Motor neuron (in vitro differentiated cells): ENCODE results near the gene C5orf34. TPM values are rescaled to one million over a fixed set of nuclear protein-coding genes. Genes with fewer than 3 reads are reported as not detected.
"Not testable (repeated sequence)": the region's sequence is repeated elsewhere in the genome, so short reads cannot be mapped to it uniquely, and the experiment has no call there.

Source experiments
- ATAC-seq, 8 experiments: fragments of 200-7000 bp; cut with Tn5 transposase; replicated peaks in 6 of 8; 2 replicates each; pipeline ENCODE4 v1.8.0; 2021; ENCODE audit warnings: mild to moderate bottlenecking in 8 of 8, moderate library complexity in 8 of 8
- H3K27ac ChIP-seq, 2 donors: fragments of 250-450 bp; sonication (Bioruptor Pico); 2 replicates each; pipeline ENCODE4 v1.9.0; 2021; ENCODE audit warnings: antibody characterized with exemption in 2 of 2, mild to moderate bottlenecking in 2 of 2, moderate library complexity in 1 of 2
- H3K4me1 ChIP-seq, 2 donors: fragments of 250-450 bp; sonication (Bioruptor Pico); replicated peaks in 1 of 2; 2 replicates each; pipeline ENCODE4 v1.6.1; 2021; ENCODE audit warnings: antibody characterized with exemption in 2 of 2, mild to moderate bottlenecking in 2 of 2, moderate library complexity in 1 of 2
- H3K4me3 ChIP-seq, 5 donors: fragments of 250-450 bp; sonication (Bioruptor Pico); 2 replicates each; pipeline ENCODE4 v1.9.0; 2021; ENCODE audit warnings: antibody characterized with exemption in 5 of 5, mild to moderate bottlenecking in 5 of 5, moderate library complexity in 4 of 5
- WGBS, 10 experiments: fragments of 450-650 bp; shearing (Covaris generic); methylation state at CpG; one replicate each; pipeline ENCODE4 v1.0.0; 2022; 5-methylcytosine and 5-hydroxymethylcytosine counted together
- in situ Hi-C, 9 experiments: fragments of 400-800 bp; cut with MboI; loops; one replicate each; pipeline ENCODE4 v1.15.0; 2021; ENCODE audit warnings: low sequenced_read_pairs in 9 of 9, low pct_unique_long_range_greater_than_20kb in 2 of 9; ENCODE audit not compliant: unreplicated experiment in 9 of 9
- total RNA-seq, 8 experiments: library from RNA; unstranded; fragments of 300-600 nt; gene quantifications; 2 replicates each; pipeline versions ENCODE4 v1.2.3 to v1.2.4, GENCODE V29; 2022

Gene C5orf34
- total RNA-seq, 8 experiments from 2014 or later, result 2.2 to 19.0 (median 6.3) TPM

DNA sequence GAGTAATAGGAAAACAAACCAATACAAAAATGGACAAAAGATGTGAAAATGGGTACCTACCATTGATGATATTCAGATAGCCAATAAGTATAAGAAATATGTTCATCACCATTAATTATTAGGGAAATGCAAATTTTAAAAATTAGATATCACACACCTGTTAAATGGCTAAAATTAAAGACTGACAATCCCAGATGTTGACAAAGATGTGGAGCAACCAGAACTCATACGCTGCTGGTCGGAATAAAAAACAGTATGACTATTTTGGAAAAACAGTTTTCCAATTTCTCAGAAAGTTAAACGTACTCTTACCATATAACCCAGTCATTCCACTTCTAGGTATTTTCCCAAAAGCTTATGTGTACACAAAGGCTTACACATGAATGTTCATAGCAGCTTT is 58.4 kb downstream of the C5orf34 start:
- ATAC-seq, result no peak
- WGBS, 10 experiments, result 79 to 100% (median 96%) methylated on average over 1 to 3 of the region's 3 CpGs; no CpG with 5 or more reads in 1 of the 10 experiments
- Histone ChIP-seq H3K4me3 (no peak overlapping the region), H3K27ac (no peak overlapping the region), H3K4me1 (no peaks in the 10 kb centered on the region)
- in situ Hi-C loops, result no loop called here

GRCh38 chr5:43441575-43441974 is 73.4 kb downstream of the C5orf34 start:
- ATAC-seq, result not testable (repeated sequence)

DNA sequence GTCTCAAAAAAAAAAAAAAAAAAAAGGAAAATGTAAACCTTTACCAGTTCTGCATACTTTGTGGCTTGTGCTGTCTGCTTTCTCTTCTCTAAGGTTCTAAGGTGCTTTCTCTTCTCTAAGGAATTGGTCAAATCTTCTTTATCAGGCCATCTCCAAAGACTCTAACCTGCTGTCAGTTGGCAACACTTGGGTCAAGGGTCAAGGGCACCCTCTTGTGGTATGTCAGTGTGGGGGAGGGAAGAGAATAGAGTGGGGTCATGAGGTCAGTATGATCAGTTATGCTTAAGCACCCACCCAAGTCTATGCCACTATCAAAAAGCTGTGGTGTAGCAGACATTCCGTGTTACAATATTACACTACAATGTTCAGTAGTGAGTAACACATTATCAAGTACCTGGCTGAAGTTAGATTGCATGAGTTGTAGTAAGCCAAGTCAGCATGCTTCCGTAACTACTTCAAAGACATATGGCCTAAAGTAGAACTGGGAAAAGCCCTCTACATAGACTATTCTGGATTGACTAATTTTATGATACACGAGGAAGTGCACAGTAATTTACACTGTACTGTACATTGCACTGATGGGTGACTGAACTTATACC is 77.8 kb downstream of the C5orf34 start:
- ATAC-seq, result no peak
- 79 to 100% (median 94%) methylated on average over 1 to 3 of the region's 3 CpGs; no CpG with 5 or more reads in 1 of the 10 experiments for WGBS, 10 experiments
- Histone ChIP-seq H3K27ac (no peak overlapping the region), H3K4me3 (no peak overlapping the region), H3K4me1 (no peaks in the 10 kb centered on the region)
- in situ Hi-C loops, result no loop called here

More at GRCh38 chr5:43441575-43441974, 73.4 kb downstream of the C5orf34 start:
- in situ Hi-C loops, H3K4me3 ChIP-seq, H3K4me1 ChIP-seq, H3K27ac ChIP-seq: not testable (repeated sequence)

Other genes with a start within 250 kb of the C5orf34 start
- 100 to 1,000 TPM in 5 of 8 experiments, 10 to 100 TPM in 3; 65.3 to 323 (median 207) TPM for gene HMGCS1, start 201.7 kb downstream of the C5orf34 start, total RNA-seq
- gene CCL28, start 102.8 kb downstream of the C5orf34 start, total RNA-seq, result 1 to 10 TPM in 2 of 8 experiments, under 1 TPM in 4, not detected in 2; 0.11 to 4.0 (median 0.63) TPM
- 10 to 100 TPM in 3 of 8 experiments, 1 to 10 TPM in 5; 5.7 to 20.2 (median 9.0) TPM for gene TMEM267, start 31.3 kb downstream of the C5orf34 start, total RNA-seq
- gene PAIP1, start 41.9 kb upstream of the C5orf34 start, total RNA-seq, result 100 to 1,000 TPM in 2 of 8 experiments, 10 to 100 TPM in 6; 74.4 to 126 (median 88.0) TPM
- gene NNT, start 88.0 kb upstream of the C5orf34 start, total RNA-seq, result 100 to 1,000 TPM in 1 of 8 experiments, 10 to 100 TPM in 7; 37.0 to 112 (median 50.4) TPM